Lower lobe of right lung (tissue), 2 donors: Measurements from ENCODE around the gene GPHA2. TPM values are rescaled to one million over a fixed set of nuclear protein-coding genes. Genes with fewer than 3 reads are reported as not detected.

Experiments used
- ATAC-seq, 2 donors: fragments of 200-7000 bp; cut with Tn5 transposase; one replicate each; pipeline ENCODE4 v1.9.1; 2020 to 2022; ENCODE audit warnings: mild to moderate bottlenecking in 2 of 2, moderate library complexity in 2 of 2
- DNase-seq: peaks from one replicate; pipeline ENCODE4 v3.0.0-alpha.2; 2020
- H3K27ac ChIP-seq: fragments of 200-600 bp; one replicate; pipeline ENCODE4 v1.8.0; 2022
- H3K27me3 ChIP-seq: fragments of 200-600 bp; one replicate; pipeline ENCODE4 v1.8.0; 2022; ENCODE audit warnings: low read depth
- H3K36me3 ChIP-seq: fragments of 200-600 bp; one replicate; pipeline ENCODE4 v1.8.0; 2022; ENCODE audit warnings: mild to moderate bottlenecking
- H3K4me1 ChIP-seq: fragments of 200-600 bp; one replicate; pipeline ENCODE4 v1.8.0; 2022
- H3K4me3 ChIP-seq: fragments of 200-600 bp; one replicate; pipeline ENCODE4 v1.8.0; 2022; ENCODE audit warnings: mild to moderate bottlenecking
- H3K9me3 ChIP-seq: fragments of 200-600 bp; one replicate; pipeline ENCODE4 v1.8.0; 2022
- intact Hi-C: fragments of 100-400 bp; cut with DNase I; formaldehyde crosslinking; loops from one replicate; pipeline ENCODE4 v1.11.0; 2022
- total RNA-seq: library from RNA; stranded (reverse); fragmentation: NEBNext Ultra II Directional; extraction: Animal tissue kit (Norgen Biotek cat#: 25700); gene quantifications from one replicate; pipeline ENCODE4 v1.2.1, GENCODE V29; 2021
- TF ChIP-seq, protein P1 (sequence below): fragments of 200-600 bp; IDR thresholded peaks from one replicate; pipeline ENCODE4 v1.8.0; 2022; ENCODE audit warnings: antibody characterized with exemption, mild to moderate bottlenecking
- donor health status: DM: no; HTN: yes; CAD: no; lungs with severe emphysema.

Gene GPHA2
- total RNA-seq, 1 donor from 2014 or later = not detected

DNA sequence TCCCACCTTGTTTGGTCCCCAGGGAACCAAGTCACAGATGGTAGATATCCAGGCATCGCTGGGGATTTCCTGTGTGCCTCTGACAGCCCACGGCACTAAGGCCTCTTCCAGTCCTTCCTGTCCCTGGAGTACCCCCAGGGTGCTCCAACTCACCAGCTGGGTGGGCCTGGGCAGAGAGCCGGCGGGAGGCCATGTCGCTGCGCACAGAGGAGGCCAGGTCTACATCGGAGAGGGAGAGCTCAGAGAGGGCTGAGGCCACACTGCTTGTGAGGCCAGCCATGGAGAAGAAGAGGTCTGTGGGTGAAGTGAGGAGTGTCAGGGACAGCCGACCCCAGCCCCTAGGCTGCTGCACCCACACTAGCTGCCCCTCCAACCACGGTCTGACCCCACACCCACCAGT lies 24.0 kb downstream of the GPHA2 start:
- no peak overlapping the region for H3K27ac ChIP-seq
- no peaks in the 10 kb centered on the region for H3K9me3 ChIP-seq
- no peak overlapping the region for H3K4me3 ChIP-seq
- H3K36me3 ChIP-seq = peaks cover 78% of the 10 kb centered on the region
- TF ChIP-seq, protein P1, sequence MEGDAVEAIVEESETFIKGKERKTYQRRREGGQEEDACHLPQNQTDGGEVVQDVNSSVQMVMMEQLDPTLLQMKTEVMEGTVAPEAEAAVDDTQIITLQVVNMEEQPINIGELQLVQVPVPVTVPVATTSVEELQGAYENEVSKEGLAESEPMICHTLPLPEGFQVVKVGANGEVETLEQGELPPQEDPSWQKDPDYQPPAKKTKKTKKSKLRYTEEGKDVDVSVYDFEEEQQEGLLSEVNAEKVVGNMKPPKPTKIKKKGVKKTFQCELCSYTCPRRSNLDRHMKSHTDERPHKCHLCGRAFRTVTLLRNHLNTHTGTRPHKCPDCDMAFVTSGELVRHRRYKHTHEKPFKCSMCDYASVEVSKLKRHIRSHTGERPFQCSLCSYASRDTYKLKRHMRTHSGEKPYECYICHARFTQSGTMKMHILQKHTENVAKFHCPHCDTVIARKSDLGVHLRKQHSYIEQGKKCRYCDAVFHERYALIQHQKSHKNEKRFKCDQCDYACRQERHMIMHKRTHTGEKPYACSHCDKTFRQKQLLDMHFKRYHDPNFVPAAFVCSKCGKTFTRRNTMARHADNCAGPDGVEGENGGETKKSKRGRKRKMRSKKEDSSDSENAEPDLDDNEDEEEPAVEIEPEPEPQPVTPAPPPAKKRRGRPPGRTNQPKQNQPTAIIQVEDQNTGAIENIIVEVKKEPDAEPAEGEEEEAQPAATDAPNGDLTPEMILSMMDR = no peak
- no peaks in the 10 kb centered on the region for H3K27me3 ChIP-seq
- ATAC-seq (no peak), DNase-seq (no peak)
- intact Hi-C loops = no loop called here
- H3K4me1 ChIP-seq = peaks cover 14% of the 10 kb centered on the region

- TF ChIP-seq, protein P1 = no peak
- Histone ChIP-seq H3K27me3 (no peaks in the 10 kb centered on the region), H3K9me3 (no peaks in the 10 kb centered on the region), H3K4me3 (no peak overlapping the region), H3K27ac (no peak overlapping the region), H3K4me1 (peaks cover 11% of the 10 kb centered on the region), H3K36me3 (peaks cover 83% of the 10 kb centered on the region)
- DNase-seq (no peak), ATAC-seq (no peak)
- intact Hi-C loops = no loop called here
Observed at GRCh38 chr11:64911142-64911541, 24.6 kb downstream of the GPHA2 start.

DNA sequence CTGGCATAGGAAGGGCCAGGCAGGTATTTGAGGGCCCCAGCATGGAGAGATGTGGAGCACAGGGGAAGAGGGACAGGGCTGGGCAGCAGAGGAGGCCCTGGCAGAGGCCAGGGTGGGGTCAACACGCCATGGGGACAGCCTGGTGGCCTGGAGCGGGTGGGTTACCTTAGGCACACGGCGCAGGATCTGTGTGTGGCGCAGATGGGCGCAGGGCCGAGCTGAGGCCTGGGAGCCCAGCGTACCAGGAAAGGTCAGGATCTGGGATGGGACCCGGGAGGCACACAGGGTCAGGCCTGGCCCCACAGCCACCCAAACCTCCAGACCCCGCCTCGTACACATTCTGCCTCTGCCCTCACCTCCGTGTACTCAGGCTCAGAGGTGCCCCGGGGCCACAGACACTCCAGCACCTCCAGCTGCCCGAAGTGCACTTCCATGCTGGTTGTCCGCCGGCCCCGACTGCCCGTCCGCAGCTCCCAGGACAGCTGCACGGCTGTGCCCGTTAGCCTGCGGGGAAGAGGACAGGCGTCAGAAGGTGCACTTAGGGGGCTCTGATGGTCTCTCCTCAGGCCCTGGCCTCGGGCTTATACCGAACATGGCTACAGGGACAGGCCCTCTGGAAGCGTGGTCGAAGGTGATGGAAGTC lies 25.1 kb downstream of the GPHA2 start:
- intact Hi-C loops = no loop called here

DNA sequence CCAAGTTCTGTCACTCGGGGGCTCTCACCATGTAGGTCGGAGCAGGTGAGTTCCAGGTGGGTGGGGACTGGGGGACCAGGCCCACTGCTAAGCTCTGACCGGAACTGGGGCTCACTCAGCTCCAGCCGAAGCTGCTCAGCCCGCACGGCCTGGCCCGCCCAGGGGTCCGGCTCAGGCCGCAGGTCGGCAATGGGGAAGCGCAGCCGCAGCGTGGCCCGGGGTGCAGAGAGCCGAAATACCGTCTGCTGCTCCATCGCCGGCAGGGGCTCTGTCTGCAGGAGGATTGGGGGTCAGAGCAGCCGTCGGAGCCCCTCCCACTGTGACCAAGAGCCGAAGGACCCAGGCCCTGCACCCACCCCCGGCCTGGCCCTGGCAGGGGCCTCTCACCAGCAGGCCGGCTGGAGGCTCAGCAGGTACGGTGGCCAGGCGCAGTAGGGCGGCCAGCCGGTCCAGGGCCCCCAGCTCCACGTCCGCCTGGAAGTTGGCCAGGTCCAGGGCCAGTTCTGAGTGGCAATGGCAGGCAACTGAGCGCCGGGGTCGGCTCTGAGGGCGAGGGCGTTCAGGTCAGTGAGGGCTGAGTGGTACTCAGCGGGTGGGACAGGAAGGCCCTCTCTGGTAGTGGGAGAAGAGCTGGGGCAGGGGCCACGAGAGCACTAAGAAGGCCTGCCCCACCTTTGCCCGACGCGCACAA lies 25.9 kb downstream of the GPHA2 start:
- intact Hi-C loops = no loop called here
- no peak for DNase-seq
- Histone ChIP-seq H3K4me1 (no peaks in the 10 kb centered on the region), H3K4me3 (no peak overlapping the region), H3K27me3 (no peaks in the 10 kb centered on the region), H3K36me3 (peaks cover 96% of the 10 kb centered on the region), H3K27ac (no peak overlapping the region), H3K9me3 (no peaks in the 10 kb centered on the region)
- TF ChIP-seq, protein P1 = no peak
- ATAC-seq = no peak

More for the DNA sequence above, 25.1 kb downstream of the GPHA2 start:
- TF ChIP-seq, protein P1 = no peak
- Histone ChIP-seq H3K27me3 (no peaks in the 10 kb centered on the region), H3K9me3 (no peaks in the 10 kb centered on the region), H3K4me3 (no peak overlapping the region), H3K36me3 (peaks cover 89% of the 10 kb centered on the region), H3K27ac (no peak overlapping the region), H3K4me1 (peaks cover 5% of the 10 kb centered on the region)
- DNase-seq = no peak
- ATAC-seq = no peak

- TF ChIP-seq, protein P1 = no peak
- intact Hi-C loops = no loop called here
- ATAC-seq = no peak
Observed at GRCh38 chr11:64908766-64909165, 26.9 kb downstream of the GPHA2 start.

More at GRCh38 chr11:64908766-64909165, 26.9 kb downstream of the GPHA2 start:
- Histone ChIP-seq H3K4me3 (no peak overlapping the region), H3K4me1 (no peaks in the 10 kb centered on the region), H3K27ac (no peak overlapping the region), H3K36me3 (peaks cover 100% of the 10 kb centered on the region), H3K9me3 (no peaks in the 10 kb centered on the region), H3K27me3 (no peaks in the 10 kb centered on the region)
- no peak for DNase-seq
